H9 (cell line): ENCODE results near the gene INO80B. TPM values are rescaled to one million over a fixed set of nuclear protein-coding genes. Genes with fewer than 3 reads are reported as not detected.
"Not testable (repeated sequence)": the region's sequence is repeated elsewhere in the genome, so short reads cannot be mapped to it uniquely, and the experiment has no call there.

Source experiments
- DNase-seq: peaks from one replicate; pipeline ENCODE4 v3.0.0-alpha.2; 2017
- H2AFZ ChIP-seq: one replicate; pipeline ENCODE4 v1.6.1; 2013; ENCODE audit warnings: mild to moderate bottlenecking, low read length, control low read depth, moderate library complexity
- H2AK5ac ChIP-seq: 2 replicates; pipeline ENCODE4 v1.6.1; 2013; ENCODE audit warnings: low read length, control low read depth, mixed read lengths; ENCODE audit not compliant: insufficient read length
- H2BK120ac ChIP-seq: one replicate; pipeline ENCODE4 v1.6.1; 2013; ENCODE audit warnings: low read depth, mild to moderate bottlenecking, low read length, control low read depth, inconsistent platforms; ENCODE audit not compliant: poor library complexity, severe bottlenecking
- H2BK12ac ChIP-seq: 2 replicates; pipeline ENCODE4 v1.6.1; 2013; ENCODE audit warnings: low read length, control low read depth, mixed read lengths, low read depth; ENCODE audit not compliant: insufficient read length
- H2BK15ac ChIP-seq: 2 replicates; pipeline ENCODE4 v1.6.1; 2013; ENCODE audit warnings: low read depth, low read length, control low read depth
- H2BK20ac ChIP-seq: one replicate; pipeline ENCODE4 v1.6.1; 2013; ENCODE audit warnings: low read depth, mild to moderate bottlenecking, low read length, control low read depth, inconsistent platforms; ENCODE audit not compliant: poor library complexity, severe bottlenecking
- H2BK5ac ChIP-seq: 2 replicates; pipeline ENCODE4 v1.6.1; 2013; ENCODE audit warnings: low read length, control low read depth, mixed read lengths; ENCODE audit not compliant: insufficient read length
- H3K14ac ChIP-seq: 2 replicates; pipeline ENCODE4 v1.6.1; 2013; ENCODE audit warnings: low read length, control low read depth; ENCODE audit not compliant: insufficient read depth
- H3K18ac ChIP-seq: 2 replicates; pipeline ENCODE4 v1.6.1; 2013; ENCODE audit warnings: low read depth, mild to moderate bottlenecking, mixed read lengths, low read length, control low read depth; ENCODE audit not compliant: insufficient read length
- H3K23ac ChIP-seq: 2 replicates; pipeline ENCODE4 v1.6.1; 2013; ENCODE audit warnings: low read length, control low read depth, mixed read lengths, low read depth; ENCODE audit not compliant: insufficient read length
- H3K23me2 ChIP-seq: 2 replicates; pipeline ENCODE4 v1.6.1; 2013; ENCODE audit warnings: low read depth, mild to moderate bottlenecking, mixed read lengths, low read length, control low read depth; ENCODE audit not compliant: insufficient read length, poor library complexity, severe bottlenecking
- H3K27ac ChIP-seq: 2 replicates; pipeline ENCODE4 v1.5.1; 2013; ENCODE audit warnings: low read length, control low read depth, mixed read lengths, low read depth; ENCODE audit not compliant: insufficient read length
- H3K27me3 ChIP-seq: 2 replicates; pipeline ENCODE4 v1.6.1; 2013; ENCODE audit warnings: low read length, control low read depth, inconsistent platforms; ENCODE audit not compliant: insufficient read depth
- H3K4ac ChIP-seq: 2 replicates; pipeline ENCODE4 v1.6.1; 2013; ENCODE audit warnings: low read depth, mild to moderate bottlenecking, control low read depth, inconsistent platforms, low read length, moderate library complexity
- H3K4me1 ChIP-seq: 2 replicates; pipeline ENCODE4 v1.6.1; 2013; ENCODE audit warnings: low read length, control low read depth, inconsistent platforms; ENCODE audit not compliant: insufficient read depth
- H3K4me2 ChIP-seq: 2 replicates; pipeline ENCODE4 v1.6.1; 2013; ENCODE audit warnings: low read length, control low read depth, mixed read lengths; ENCODE audit not compliant: insufficient read length, insufficient read depth
- H3K56ac ChIP-seq: 2 replicates; pipeline ENCODE4 v1.6.1; 2013; ENCODE audit warnings: low read depth, mild to moderate bottlenecking, mixed read lengths, low read length, control low read depth; ENCODE audit not compliant: insufficient read length
- H3K79me1 ChIP-seq: 2 replicates; pipeline ENCODE4 v1.6.1; 2013; ENCODE audit warnings: low read depth, mild to moderate bottlenecking, moderate library complexity, low read length, control low read depth, inconsistent platforms; ENCODE audit not compliant: insufficient read depth, poor library complexity, severe bottlenecking
- H3K79me2 ChIP-seq: 2 replicates; pipeline ENCODE4 v1.6.1; 2013; ENCODE audit warnings: low read length, control low read depth, inconsistent platforms; ENCODE audit not compliant: insufficient read depth
- H3K9ac ChIP-seq: 2 replicates; pipeline ENCODE4 v1.6.1; 2013; ENCODE audit warnings: low read length, control low read depth, mixed read lengths; ENCODE audit not compliant: insufficient read length; ENCODE audit errors: extremely low read depth
- H3K9me3 ChIP-seq: one replicate; pipeline ENCODE4 v1.6.1; 2013; ENCODE audit warnings: low read depth, low read length, inconsistent platforms; ENCODE audit not compliant: control insufficient read depth
- H3T11ph ChIP-seq: one replicate; pipeline ENCODE4 v1.6.1; 2013; ENCODE audit warnings: mild to moderate bottlenecking, low read length, control low read depth, inconsistent platforms
- H4K20me1 ChIP-seq: one replicate; pipeline ENCODE4 v1.6.1; 2013; ENCODE audit not compliant: control insufficient read depth, insufficient read length, insufficient read depth
- H4K5ac ChIP-seq: 2 replicates; pipeline ENCODE4 v1.6.1; 2013; ENCODE audit warnings: low read depth, mild to moderate bottlenecking, mixed read lengths, low read length, control low read depth; ENCODE audit not compliant: insufficient read length
- H4K8ac ChIP-seq: replicated peaks from 2 replicates; pipeline ENCODE4 v1.6.1; 2013; ENCODE audit warnings: low read length, control low read depth, mixed read lengths, low read depth; ENCODE audit not compliant: insufficient read length
- H4K91ac ChIP-seq: 2 replicates; pipeline ENCODE4 v1.6.1; 2013; ENCODE audit warnings: low read depth, mild to moderate bottlenecking, moderate library complexity, mixed read lengths, low read length, control low read depth; ENCODE audit not compliant: insufficient read length
- H3K27ac Mint-ChIP-seq, 3 experiments: 2 replicates in 2 of 3; 3 replicates in 1 of 3; pipeline ENCODE4 v1.8.0; 2020 to 2021; ENCODE audit warnings: mixed read lengths in 3 of 3, mild to moderate bottlenecking in 1 of 3, moderate library complexity in 1 of 3
- H3K27me3 Mint-ChIP-seq: 2 replicates; pipeline ENCODE4 v1.8.0; 2021; ENCODE audit warnings: low read depth, mild to moderate bottlenecking, moderate library complexity, mixed read lengths
- H3K36me3 Mint-ChIP-seq, 3 experiments: 2 replicates in 2 of 3; 3 replicates in 1 of 3; pipeline ENCODE4 v1.8.0; 2020 to 2021; ENCODE audit warnings: low read depth in 3 of 3, mixed read lengths in 3 of 3; ENCODE audit not compliant: insufficient read depth in 1 of 3
- H3K4me1 Mint-ChIP-seq, 2 experiments: 2 replicates each; pipeline ENCODE4 v1.8.0; 2020; ENCODE audit warnings: mixed read lengths in 2 of 2
- H3K4me3 Mint-ChIP-seq, 2 experiments: 2 replicates in 1 of 2; 3 replicates in 1 of 2; pipeline ENCODE4 v1.8.0; 2020 to 2021; ENCODE audit warnings: mild to moderate bottlenecking in 2 of 2, mixed read lengths in 2 of 2, moderate library complexity in 1 of 2
- H3K9me3 Mint-ChIP-seq, 2 experiments: 2 replicates in 1 of 2; 3 replicates in 1 of 2; pipeline ENCODE4 v1.8.0; 2020; ENCODE audit warnings: mild to moderate bottlenecking in 2 of 2, mixed read lengths in 2 of 2, moderate library complexity in 1 of 2
- WGBS: extraction: QIAGEN DNeasy Blood & Tissue Kit; methylation state at CpG from one replicate; pipeline ENCODE4 v1.1.7; 2013; ENCODE audit warnings: missing lambda C conversion rate, low lambda C conversion rate, mixed read lengths; ENCODE audit not compliant: insufficient read length; ENCODE audit errors: extremely low coverage; 5-methylcytosine and 5-hydroxymethylcytosine counted together
- total RNA-seq: library from RNA; stranded (reverse); gene quantifications from 2 replicates; pipeline ENCODE4 v1.2.1, GENCODE V29; 2021
- TF ChIP-seq, protein P1 (sequence below): fragments of 200-600 bp; sonication (generic); conservative IDR thresholded peaks from 3 replicates; pipeline ENCODE4 v1.8.0; 2021; ENCODE audit warnings: antibody characterized with exemption, mild to moderate bottlenecking

Gene INO80B
- total RNA-seq, 1 experiment from 2014 or later: 17.6 TPM

DNA sequence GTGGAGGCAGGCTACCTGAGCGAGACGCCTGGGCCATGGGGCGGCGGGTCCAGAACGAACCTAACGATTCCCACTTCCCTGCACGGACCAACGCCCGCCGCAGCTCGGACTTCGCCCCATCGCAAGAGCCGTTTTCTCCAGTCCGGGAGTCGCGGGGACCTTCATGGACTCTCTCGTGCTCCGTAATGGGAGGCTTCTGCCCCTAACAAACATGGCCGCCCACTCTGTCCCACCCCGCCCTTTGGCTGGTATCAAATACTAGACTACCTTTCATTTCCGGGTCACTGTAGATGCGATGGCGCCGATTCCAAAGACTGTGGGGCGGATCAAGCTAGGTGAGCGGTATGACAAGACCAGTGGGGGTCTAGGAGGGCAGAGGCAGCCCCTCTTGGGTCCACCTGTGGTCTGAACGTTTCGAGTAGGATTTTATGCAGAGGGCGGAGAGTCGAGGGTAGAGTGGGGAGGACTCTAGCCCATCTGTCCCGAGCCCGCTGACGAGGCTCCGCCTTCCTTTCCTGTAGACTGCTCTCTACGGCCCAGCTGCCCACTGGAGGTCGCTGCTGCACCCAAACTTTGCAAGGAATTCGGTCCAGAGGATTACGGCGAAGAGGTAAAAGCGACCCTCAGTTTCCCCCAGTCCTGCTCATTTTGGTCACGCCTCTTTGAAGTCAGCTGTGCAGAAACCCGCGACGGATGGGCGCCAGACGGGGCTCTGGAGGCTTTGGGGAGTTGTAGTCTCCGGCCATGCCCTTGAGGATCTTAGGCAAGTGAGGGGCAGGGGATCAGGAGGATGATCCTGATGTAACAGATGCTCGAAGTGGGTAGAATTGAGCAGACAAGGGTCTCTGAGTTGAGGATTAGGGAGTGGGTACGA, 28.2 kb downstream of the INO80B start, which contains the start of the genes CCDC142 and TTC31:
Gene CCDC142, minus strand, starts transcription at position 198 of the 874 bp plus-strand sequence. Its CDS starts 161 bp downstream, at position 37.
Gene TTC31, plus strand, starts transcription at position 281 of the 874 bp plus-strand sequence. Its CDS starts 15 bp downstream, at position 296.
- Mint-ChIP-seq H3K4me1 (peaks cover 9 to 13% of the 10 kb centered on the region in 2 experiments), H3K9me3 (no peaks in the 10 kb centered on the region), H3K4me3 (peak within 1 kb of the TSS; percentile 100), H3K27ac (peak within 1 kb of the TSS; percentile 99 to 100 (median 99)), H3K27me3 (no peaks in the 10 kb centered on the region), H3K36me3 (peaks cover 4 to 41% (median 35%) of the 10 kb centered on the region in 3 experiments)
- Histone ChIP-seq H2BK15ac (no peak within 1 kb of the TSS), H3K9ac (peak within 1 kb of the TSS; percentile 89), H3K4me1 (no peaks in the 10 kb centered on the region), H3K18ac (peak within 1 kb of the TSS; percentile 95), H2BK120ac (no peak within 1 kb of the TSS), H2AK5ac (no peak within 1 kb of the TSS), H2BK5ac (no peak within 1 kb of the TSS), H3K9me3 (no peaks in the 10 kb centered on the region), H3K27me3 (no peaks in the 10 kb centered on the region), H2BK12ac (no peak within 1 kb of the TSS), H3K23me2 (peaks cover 8% of the 10 kb centered on the region), H2AFZ (peak within 1 kb of the TSS; percentile 91), H3K4me2 (peak within 1 kb of the TSS; percentile 81), H3K79me1 (no peaks in the 10 kb centered on the region), H3T11ph (no peak within 1 kb of the TSS), H4K91ac (no peak within 1 kb of the TSS), H4K20me1 (no peaks in the 10 kb centered on the region), H3K56ac (no peak within 1 kb of the TSS), H3K79me2 (no peaks in the 10 kb centered on the region), H4K8ac (no peak within 1 kb of the TSS), H3K27ac (no peak within 1 kb of the TSS), H3K14ac (peak within 1 kb of the TSS; percentile 93), H3K4ac (no peak within 1 kb of the TSS), H3K23ac (no peak within 1 kb of the TSS), H4K5ac (no peak within 1 kb of the TSS), H2BK20ac (no peak within 1 kb of the TSS)
- peak; percentile 96 for DNase-seq
- no CpG with 5 or more reads among the region's 50 CpGs for WGBS
- TF ChIP-seq, protein P1, sequence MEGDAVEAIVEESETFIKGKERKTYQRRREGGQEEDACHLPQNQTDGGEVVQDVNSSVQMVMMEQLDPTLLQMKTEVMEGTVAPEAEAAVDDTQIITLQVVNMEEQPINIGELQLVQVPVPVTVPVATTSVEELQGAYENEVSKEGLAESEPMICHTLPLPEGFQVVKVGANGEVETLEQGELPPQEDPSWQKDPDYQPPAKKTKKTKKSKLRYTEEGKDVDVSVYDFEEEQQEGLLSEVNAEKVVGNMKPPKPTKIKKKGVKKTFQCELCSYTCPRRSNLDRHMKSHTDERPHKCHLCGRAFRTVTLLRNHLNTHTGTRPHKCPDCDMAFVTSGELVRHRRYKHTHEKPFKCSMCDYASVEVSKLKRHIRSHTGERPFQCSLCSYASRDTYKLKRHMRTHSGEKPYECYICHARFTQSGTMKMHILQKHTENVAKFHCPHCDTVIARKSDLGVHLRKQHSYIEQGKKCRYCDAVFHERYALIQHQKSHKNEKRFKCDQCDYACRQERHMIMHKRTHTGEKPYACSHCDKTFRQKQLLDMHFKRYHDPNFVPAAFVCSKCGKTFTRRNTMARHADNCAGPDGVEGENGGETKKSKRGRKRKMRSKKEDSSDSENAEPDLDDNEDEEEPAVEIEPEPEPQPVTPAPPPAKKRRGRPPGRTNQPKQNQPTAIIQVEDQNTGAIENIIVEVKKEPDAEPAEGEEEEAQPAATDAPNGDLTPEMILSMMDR: peak; percentile 93

DNA sequence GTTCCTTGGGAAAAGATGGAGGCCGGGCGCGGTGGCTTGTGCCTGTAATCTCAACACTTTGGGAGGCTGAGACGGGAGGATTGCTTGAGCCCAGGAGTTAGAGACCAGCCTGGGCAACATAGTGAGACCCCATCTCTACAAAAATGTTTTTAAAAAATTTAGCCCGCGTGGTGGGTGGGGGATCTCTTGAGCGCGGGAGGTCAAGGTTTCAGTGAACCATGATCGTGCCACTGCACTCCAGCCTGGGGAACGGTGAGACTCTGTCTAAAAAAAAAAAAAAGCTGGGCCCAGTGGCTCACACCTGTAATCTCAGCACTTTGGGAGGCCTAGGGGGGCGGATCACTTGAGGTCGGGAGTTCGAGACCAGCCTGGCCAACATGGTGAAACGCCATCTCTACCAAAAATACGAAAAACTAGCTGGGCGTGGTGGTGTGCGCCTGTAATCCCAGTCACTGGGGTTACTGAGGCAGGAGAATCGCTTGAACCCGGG, 28.8 kb downstream of the INO80B start:
- not testable (repeated sequence) for H2AK5ac ChIP-seq, H4K5ac ChIP-seq, H3K79me1 ChIP-seq, H3K27me3 ChIP-seq, DNase-seq, H2BK5ac ChIP-seq, H3K9me3 ChIP-seq, H3K23me2 ChIP-seq, H4K91ac ChIP-seq, H3K27me3 Mint-ChIP-seq, H3K4ac ChIP-seq, H2BK120ac ChIP-seq, H3T11ph ChIP-seq, H3K27ac ChIP-seq, H3K14ac ChIP-seq, H3K23ac ChIP-seq, H3K9me3 Mint-ChIP-seq, H2BK20ac ChIP-seq, H2BK15ac ChIP-seq, H3K79me2 ChIP-seq, H4K8ac ChIP-seq, H2AFZ ChIP-seq, H3K4me1 ChIP-seq, H3K18ac ChIP-seq, H4K20me1 ChIP-seq, H3K56ac ChIP-seq, H2BK12ac ChIP-seq
- Histone ChIP-seq H3K9ac (peak overlapping the region; percentile 30), H3K4me2 (peak overlapping the region; percentile 81)
- peaks cover 9 to 13% of the 10 kb centered on the region in 2 experiments for H3K4me1 Mint-ChIP-seq
- peak overlapping the region in 2 of 3 experiments; percentile 99; a peak in 4 of 7 replicates for H3K27ac Mint-ChIP-seq
- peak overlapping the region; percentile 100 for H3K4me3 Mint-ChIP-seq
- WGBS: no CpG with 5 or more reads among the region's 19 CpGs
- peaks cover 4 to 46% (median 35%) of the 10 kb centered on the region in 3 experiments for H3K36me3 Mint-ChIP-seq
